BJ (cell line): Measurements from ENCODE around the gene KCNJ10. TPM values are rescaled to one million over a fixed set of nuclear protein-coding genes. Genes with fewer than 3 reads are reported as not detected.

ENCODE experiments used
- CTCF ChIA-PET: fragments of 350-600 bp; formaldehyde crosslinking; extraction: SDS; loops from one replicate; lab custom pipeline; 2021; ENCODE audit warnings: antibody characterized with exemption, inconsistent platforms; lab: Yijun Ruan, JAX
- POLR2A ChIA-PET: fragments of 300-600 bp; sonication (Branson Sonifier 250); formaldehyde crosslinking; extraction: SDS; loops from one replicate; lab custom pipeline; 2021; ENCODE audit warnings: antibody characterized with exemption; lab: Charles Lee
- DNase-seq: peaks from one replicate; pipeline ENCODE4 v3.0.0-alpha.2; 2011; ENCODE audit warnings: low read depth
- H3K27me3 ChIP-seq: 2 replicates; pipeline ENCODE4 v1.6.0; 2011; ENCODE audit warnings: low read length; ENCODE audit not compliant: control insufficient read depth, insufficient read depth
- H3K36me3 ChIP-seq: 2 replicates; pipeline ENCODE4 v1.5.1; 2011; ENCODE audit warnings: low read length; ENCODE audit not compliant: control insufficient read depth, insufficient read depth
- H3K4me3 ChIP-seq: 2 replicates; pipeline ENCODE4 v1.5.1; 2011; ENCODE audit warnings: low read depth, mild to moderate bottlenecking, control low read depth, low read length
- polyA plus RNA-seq: library from polyadenylated mRNA; depleted of rRNA; stranded (reverse); fragments of >200 nt; gene quantifications from 2 replicates; pipeline ENCODE4 v1.2.3, GENCODE V29; 2011
- TF ChIP-seq, protein P1 (sequence below): IDR thresholded peaks from 2 replicates; pipeline ENCODE4 v1.5.1; 2011; ENCODE audit warnings: low read depth, mild to moderate bottlenecking, control low read depth, inconsistent platforms, low read length, moderate library complexity; ENCODE audit not compliant: insufficient read depth

Gene KCNJ10
- polyA plus RNA-seq, 1 experiment: not detected

DNA sequence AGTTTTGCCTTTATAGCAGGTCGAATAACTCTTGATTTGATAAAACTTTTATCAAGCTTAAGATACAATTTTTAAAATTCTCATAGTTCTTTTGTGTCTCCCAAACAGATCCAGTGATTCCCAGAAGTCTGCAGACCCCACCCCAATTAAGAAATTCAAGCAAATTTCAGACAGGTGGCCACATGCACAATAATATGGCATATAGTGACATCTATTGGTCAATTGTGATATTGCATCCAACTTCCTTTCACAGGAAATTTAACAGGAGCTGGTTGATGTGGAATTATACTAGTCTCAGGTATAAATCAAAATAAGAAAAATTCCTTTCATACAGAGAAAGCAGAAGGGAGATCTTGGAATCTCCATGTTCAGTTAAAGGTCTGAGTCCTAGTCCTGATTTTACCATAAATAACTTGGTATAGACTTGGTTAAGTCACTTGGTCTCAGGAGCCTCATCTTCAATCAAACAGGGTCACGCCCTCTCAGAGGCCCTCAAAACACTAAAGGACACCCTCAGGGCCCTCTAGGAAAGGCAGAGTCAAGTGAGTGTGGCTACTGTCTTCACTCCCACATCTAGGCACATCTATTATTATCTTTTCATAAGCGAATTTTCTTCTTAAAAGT lies 62.3 kb downstream of the KCNJ10 start:
- H3K27me3 ChIP-seq: peaks cover 6% of the 10 kb centered on the region
- H3K4me3 ChIP-seq: no peak overlapping the region
- ChIA-PET POLR2A (no interaction called here), CTCF (interaction anchor here (0.6 to 26.4 kb wide), 50 partner anchors 9 to 995 kb away, joined by 3 to 889 read pairs (median 5); partner anchors contain the start of genes CFAP45, DUSP23, IGSF9 and KCNJ10)
- TF ChIP-seq, protein P1, sequence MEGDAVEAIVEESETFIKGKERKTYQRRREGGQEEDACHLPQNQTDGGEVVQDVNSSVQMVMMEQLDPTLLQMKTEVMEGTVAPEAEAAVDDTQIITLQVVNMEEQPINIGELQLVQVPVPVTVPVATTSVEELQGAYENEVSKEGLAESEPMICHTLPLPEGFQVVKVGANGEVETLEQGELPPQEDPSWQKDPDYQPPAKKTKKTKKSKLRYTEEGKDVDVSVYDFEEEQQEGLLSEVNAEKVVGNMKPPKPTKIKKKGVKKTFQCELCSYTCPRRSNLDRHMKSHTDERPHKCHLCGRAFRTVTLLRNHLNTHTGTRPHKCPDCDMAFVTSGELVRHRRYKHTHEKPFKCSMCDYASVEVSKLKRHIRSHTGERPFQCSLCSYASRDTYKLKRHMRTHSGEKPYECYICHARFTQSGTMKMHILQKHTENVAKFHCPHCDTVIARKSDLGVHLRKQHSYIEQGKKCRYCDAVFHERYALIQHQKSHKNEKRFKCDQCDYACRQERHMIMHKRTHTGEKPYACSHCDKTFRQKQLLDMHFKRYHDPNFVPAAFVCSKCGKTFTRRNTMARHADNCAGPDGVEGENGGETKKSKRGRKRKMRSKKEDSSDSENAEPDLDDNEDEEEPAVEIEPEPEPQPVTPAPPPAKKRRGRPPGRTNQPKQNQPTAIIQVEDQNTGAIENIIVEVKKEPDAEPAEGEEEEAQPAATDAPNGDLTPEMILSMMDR: peak; percentile 60
- H3K36me3 ChIP-seq: no peaks in the 10 kb centered on the region
- DNase-seq: no peak

GRCh38 chr1:160006312-160006940 lies 63.5 kb downstream of the KCNJ10 start:
- TF ChIP-seq, protein P1: peak; percentile 98
- POLR2A ChIA-PET: interaction anchor here (0.6 kb wide), 1 partner anchor 71 kb away, joined by 3 read pairs; no protein-coding TSS in a partner anchor
- CTCF ChIA-PET: interaction anchor here (0.9 to 26.4 kb wide), 25 partner anchors 8 to 246 kb away, joined by 3 to 889 read pairs (median 10); partner anchors contain the start of genes DUSP23, IGSF9, PIGM and SLAMF9
- Histone ChIP-seq H3K36me3 (no peaks in the 10 kb centered on the region), H3K4me3 (no peak overlapping the region), H3K27me3 (peaks cover 3% of the 10 kb centered on the region)
- DNase-seq: no peak

GRCh38 chr1:160005070-160005469 lies 64.9 kb downstream of the KCNJ10 start:
- no peak for DNase-seq
- ChIA-PET CTCF (interaction anchor here (1.1 to 26.4 kb wide), 13 partner anchors 8 to 207 kb away, joined by 3 to 889 read pairs (median 22); partner anchors contain the start of genes IGSF9, PIGM, SLAMF9 and TAGLN2), POLR2A (no interaction called here)
- TF ChIP-seq, protein P1: no peak
- Histone ChIP-seq H3K36me3 (no peaks in the 10 kb centered on the region), H3K4me3 (no peak overlapping the region), H3K27me3 (no peaks in the 10 kb centered on the region; the same call in 1 of the 2 replicates)

DNA sequence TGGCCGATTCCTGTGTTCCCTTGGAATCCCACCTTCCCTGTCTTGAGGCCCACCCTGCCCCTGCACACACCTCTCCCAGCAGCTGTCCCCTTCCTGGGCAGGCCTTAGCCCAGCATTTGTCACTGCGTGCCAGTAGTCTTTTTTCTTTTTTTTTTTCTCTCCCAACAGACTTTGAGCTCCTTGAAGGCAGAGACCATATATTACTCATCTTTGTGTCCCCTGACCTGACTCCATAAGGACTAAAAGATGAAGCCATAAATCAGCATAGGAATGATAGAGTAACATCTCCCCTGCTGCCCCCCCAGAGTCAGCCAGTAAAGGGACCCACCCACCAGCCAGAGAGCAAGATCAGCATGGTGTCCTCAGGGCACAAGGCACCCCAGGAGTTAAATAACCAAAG lies 65.5 kb downstream of the KCNJ10 start:
- POLR2A ChIA-PET: no interaction called here
- CTCF ChIA-PET: interaction anchor here (0.8 to 26.4 kb wide), 4 partner anchors 13 to 158 kb away, joined by 3 to 889 read pairs (median 44); partner anchors contain the start of genes IGSF9, SLAMF9 and TAGLN2
- TF ChIP-seq, protein P1: no peak

DNA sequence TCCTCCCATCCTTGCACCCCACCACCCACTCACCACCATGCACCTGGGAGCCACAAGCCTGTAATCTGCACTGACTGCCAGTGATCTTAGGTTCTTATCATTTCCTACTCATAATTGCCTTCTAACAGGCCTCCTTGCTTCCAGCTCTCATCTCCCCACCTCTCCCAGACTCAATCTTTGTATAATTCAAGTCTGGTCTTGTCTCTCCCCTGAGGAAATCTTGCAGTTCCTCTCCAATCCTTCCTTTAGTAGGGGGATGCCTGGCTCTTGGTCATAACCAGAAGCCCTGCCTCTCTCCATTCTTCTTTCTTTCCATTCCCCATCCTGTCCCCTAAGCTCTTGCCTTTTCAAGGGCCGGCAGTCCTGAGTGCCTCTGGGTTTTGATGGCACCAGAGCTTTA lies 66.0 kb downstream of the KCNJ10 start:
- POLR2A ChIA-PET: no interaction called here

More for the DNA sequence above, 65.5 kb downstream of the KCNJ10 start:
- Histone ChIP-seq H3K4me3 (no peak overlapping the region), H3K36me3 (no peaks in the 10 kb centered on the region), H3K27me3 (no peaks in the 10 kb centered on the region; the same call in 1 of the 2 replicates)
- DNase-seq: no peak

More for the DNA sequence above, 66.0 kb downstream of the KCNJ10 start:
- H3K36me3 ChIP-seq: no peaks in the 10 kb centered on the region
- H3K4me3 ChIP-seq: no peak overlapping the region
- CTCF ChIA-PET: interaction anchor here (0.8 to 26.4 kb wide), 4 partner anchors 13 to 158 kb away, joined by 3 to 889 read pairs (median 44); partner anchors contain the start of genes IGSF9, SLAMF9 and TAGLN2
- no peak for DNase-seq
- H3K27me3 ChIP-seq: no peaks in the 10 kb centered on the region
- TF ChIP-seq, protein P1: no peak
